CD14-positive monocyte (primary cell): ENCODE results near the gene GPC5. TPM values are rescaled to one million over a fixed set of nuclear protein-coding genes. Genes with fewer than 3 reads are reported as not detected.

Source experiments
- DNase-seq, 3 donors: peaks; one replicate each; pipeline ENCODE4 v3.0.0-alpha.2; 2011 to 2022
- H2AFZ ChIP-seq: 2 replicates; pipeline ENCODE4 v1.6.0; 2012; ENCODE audit warnings: mild to moderate bottlenecking, low read depth, low read length, inconsistent platforms; ENCODE audit not compliant: insufficient read depth, poor library complexity, severe bottlenecking
- H3K27ac ChIP-seq, 2 donors: 1 replicate in 1 of 2; 2 replicates in 1 of 2; pipeline ENCODE4 v1.5.1; 2012 to 2013; ENCODE audit warnings: low read length in 2 of 2, control low read depth in 1 of 2, inconsistent platforms in 1 of 2, low read depth in 1 of 2, mild to moderate bottlenecking in 1 of 2
- H3K27me3 ChIP-seq, 2 donors: one replicate each; pipeline versions ENCODE4 v1.6.0 to v1.6.1; 2011 to 2013; ENCODE audit warnings: low read length in 2 of 2; ENCODE audit not compliant: control insufficient read depth in 2 of 2, insufficient read depth in 2 of 2
- H3K36me3 ChIP-seq, 2 donors: replicated peaks in 1 of 2; 1 replicate in 1 of 2; 2 replicates in 1 of 2; pipeline versions ENCODE4 v1.5.1 to v1.6.1; 2012 to 2013; ENCODE audit warnings: low read length in 2 of 2, control low read depth in 1 of 2, inconsistent platforms in 1 of 2, mild to moderate bottlenecking in 1 of 2; ENCODE audit not compliant: insufficient read depth in 2 of 2, control insufficient read depth in 1 of 2
- H3K4me1 ChIP-seq, 2 donors: 1 replicate in 1 of 2; 2 replicates in 1 of 2; pipeline versions ENCODE4 v1.5.1 to v1.6.1; 2012 to 2013; ENCODE audit warnings: low read length in 2 of 2, control low read depth in 1 of 2, inconsistent platforms in 1 of 2, mild to moderate bottlenecking in 1 of 2, moderate library complexity in 1 of 2; ENCODE audit not compliant: insufficient read depth in 2 of 2, control insufficient read depth in 1 of 2
- H3K4me2 ChIP-seq: replicated peaks from 2 replicates; pipeline ENCODE3; 2012; ENCODE audit warnings: low read length, moderate library complexity, mild to moderate bottlenecking; ENCODE audit not compliant: poor library complexity, severe bottlenecking; ENCODE audit errors: extremely low read depth
- H3K4me3 ChIP-seq, 3 experiments: fragments of 200-600 bp in 1 of 3; sonication (generic) in 1 of 3; replicated peaks in 1 of 3; 1 replicate in 2 of 3; 2 replicates in 1 of 3; pipeline ENCODE4 v1.5.1; 2011 to 2013; ENCODE audit warnings: low read length in 3 of 3, mild to moderate bottlenecking in 3 of 3, control low read depth in 2 of 3, low read depth in 2 of 3, inconsistent platforms in 1 of 3, moderate library complexity in 1 of 3
- H3K79me2 ChIP-seq: 2 replicates; pipeline ENCODE4 v1.6.0; 2012; ENCODE audit warnings: mild to moderate bottlenecking, control low read depth, inconsistent platforms, low read length, moderate library complexity; ENCODE audit not compliant: insufficient read depth
- H3K9ac ChIP-seq: 2 replicates; pipeline ENCODE4 v1.6.0; 2017; ENCODE audit warnings: low read length, mild to moderate bottlenecking; ENCODE audit not compliant: insufficient read depth, poor library complexity, severe bottlenecking
- H3K9me3 ChIP-seq, 2 donors: replicated peaks in 1 of 2; 1 replicate in 1 of 2; 2 replicates in 1 of 2; pipeline versions ENCODE4 v1.5.1 to v1.6.1; 2012 to 2013; ENCODE audit warnings: low read length in 2 of 2, control low read depth in 1 of 2; ENCODE audit not compliant: control insufficient read depth in 1 of 2, insufficient read depth in 1 of 2
- H4K20me1 ChIP-seq: 2 replicates; pipeline ENCODE4 v1.6.0; 2012; ENCODE audit warnings: mild to moderate bottlenecking, low read length, control low read depth, moderate library complexity; ENCODE audit not compliant: insufficient read depth
- H3K27ac Mint-ChIP-seq, 7 donors: one replicate each; pipeline ENCODE4 v1.8.0; 2020; ENCODE audit warnings: mild to moderate bottlenecking in 7 of 7, mixed read lengths in 7 of 7, moderate library complexity in 6 of 7, inconsistent platforms in 2 of 7
- H3K27me3 Mint-ChIP-seq, 3 donors: one replicate each; pipeline ENCODE4 v1.8.0; 2021 to 2022; ENCODE audit warnings: low read depth in 3 of 3, mild to moderate bottlenecking in 3 of 3, mixed read lengths in 3 of 3, moderate library complexity in 3 of 3, inconsistent platforms in 1 of 3
- H3K36me3 Mint-ChIP-seq, 2 donors: one replicate each; pipeline ENCODE4 v1.8.0; 2020; ENCODE audit warnings: mixed read lengths in 2 of 2, inconsistent platforms in 1 of 2, mild to moderate bottlenecking in 1 of 2
- H3K4me1 Mint-ChIP-seq: one replicate; pipeline ENCODE4 v1.8.0; 2020; ENCODE audit warnings: mild to moderate bottlenecking, mixed read lengths
- H3K4me3 Mint-ChIP-seq, 2 donors: one replicate each; pipeline ENCODE4 v1.8.0; 2020; ENCODE audit warnings: mild to moderate bottlenecking in 2 of 2, mixed read lengths in 2 of 2, moderate library complexity in 1 of 2
- H3K9me3 Mint-ChIP-seq, 7 donors: one replicate each; pipeline ENCODE4 v1.8.0; 2020 to 2022; ENCODE audit warnings: mixed read lengths in 7 of 7, mild to moderate bottlenecking in 6 of 7, moderate library complexity in 6 of 7, inconsistent platforms in 2 of 7
- WGBS: methylation state at CpG from one replicate; pipeline ENCODE4 v1.1.5; 2013; ENCODE audit warnings: missing lambda C conversion rate; ENCODE audit not compliant: insufficient coverage; 5-methylcytosine and 5-hydroxymethylcytosine counted together
- intact Hi-C, 2 donors: fragments of 100-400 bp; cut with micrococcal nuclease; formaldehyde crosslinking; loops; one replicate each; pipeline versions ENCODE4 v1.15.0 to v1.15.1; 2023
- polyA plus RNA-seq, 3 donors: library from polyadenylated mRNA; depleted of rRNA in 1 of 3; unstranded in 2 of 3; stranded (reverse) in 1 of 3; fragments of 300-500 nt in 2 of 3; fragments of >200 nt in 1 of 3; fragmentation: Illumina TruSeq in 2 of 3; gene quantifications; 1 replicate in 2 of 3; 2 replicates in 1 of 3; pipeline ENCODE4 v1.2.3, GENCODE V29; 2012 to 2021
- TF ChIP-seq, protein P1 (sequence below): fragments of 200-600 bp; IDR thresholded peaks from one replicate; pipeline ENCODE4 v1.8.0; 2022; ENCODE audit warnings: antibody characterized with exemption, mild to moderate bottlenecking

Gene GPC5
- polyA plus RNA-seq, 3 donors = not detected

DNA sequence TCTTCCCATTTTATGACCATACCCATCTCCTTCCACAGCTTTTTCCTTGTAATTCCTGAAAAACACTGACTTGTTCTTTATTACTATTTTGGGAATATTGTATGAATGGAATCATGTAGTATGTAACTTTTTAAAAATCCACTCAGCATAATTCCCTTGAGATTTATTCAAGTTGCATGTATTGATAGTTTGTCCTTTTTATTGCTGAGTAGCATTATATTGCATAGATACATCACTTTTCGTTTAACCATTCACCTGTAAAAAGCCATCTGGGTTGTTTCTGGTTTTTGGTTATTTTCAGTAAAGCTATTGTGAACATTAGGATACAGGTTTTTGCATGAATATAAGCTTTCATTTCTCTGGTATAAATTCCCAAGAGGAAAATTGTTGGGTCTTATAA lies 115.4 kb downstream of the GPC5 start:
- H3K4me1 Mint-ChIP-seq = no peaks in the 10 kb centered on the region
- Histone ChIP-seq H3K27me3 (no peaks in the 10 kb centered on the region), H3K4me3 (no peak overlapping the region), H3K36me3 (no peaks in the 10 kb centered on the region), H3K27ac (no peak overlapping the region), H3K4me2 (no peak overlapping the region), H4K20me1 (no peaks in the 10 kb centered on the region), H3K79me2 (no peaks in the 10 kb centered on the region), H3K4me1 (no peaks in the 10 kb centered on the region), H3K9ac (no peak overlapping the region), H2AFZ (no peak overlapping the region), H3K9me3 (peaks cover 0 to 8% of the 10 kb centered on the region in 2 donors)
- H3K27ac Mint-ChIP-seq = no peak overlapping the region
- peaks cover 0 to 1% (median 0%) of the 10 kb centered on the region in 3 donors for H3K27me3 Mint-ChIP-seq
- WGBS = no CpG with 5 or more reads among the region's 1 CpG
- no peaks in the 10 kb centered on the region for H3K36me3 Mint-ChIP-seq
- H3K4me3 Mint-ChIP-seq = no peak overlapping the region
- intact Hi-C loops = no loop called here
- TF ChIP-seq, protein P1, sequence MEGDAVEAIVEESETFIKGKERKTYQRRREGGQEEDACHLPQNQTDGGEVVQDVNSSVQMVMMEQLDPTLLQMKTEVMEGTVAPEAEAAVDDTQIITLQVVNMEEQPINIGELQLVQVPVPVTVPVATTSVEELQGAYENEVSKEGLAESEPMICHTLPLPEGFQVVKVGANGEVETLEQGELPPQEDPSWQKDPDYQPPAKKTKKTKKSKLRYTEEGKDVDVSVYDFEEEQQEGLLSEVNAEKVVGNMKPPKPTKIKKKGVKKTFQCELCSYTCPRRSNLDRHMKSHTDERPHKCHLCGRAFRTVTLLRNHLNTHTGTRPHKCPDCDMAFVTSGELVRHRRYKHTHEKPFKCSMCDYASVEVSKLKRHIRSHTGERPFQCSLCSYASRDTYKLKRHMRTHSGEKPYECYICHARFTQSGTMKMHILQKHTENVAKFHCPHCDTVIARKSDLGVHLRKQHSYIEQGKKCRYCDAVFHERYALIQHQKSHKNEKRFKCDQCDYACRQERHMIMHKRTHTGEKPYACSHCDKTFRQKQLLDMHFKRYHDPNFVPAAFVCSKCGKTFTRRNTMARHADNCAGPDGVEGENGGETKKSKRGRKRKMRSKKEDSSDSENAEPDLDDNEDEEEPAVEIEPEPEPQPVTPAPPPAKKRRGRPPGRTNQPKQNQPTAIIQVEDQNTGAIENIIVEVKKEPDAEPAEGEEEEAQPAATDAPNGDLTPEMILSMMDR = no peak
- H3K9me3 Mint-ChIP-seq = peaks cover 6 to 20% (median 15%) of the 10 kb centered on the region in 7 donors
- no peak for DNase-seq

DNA sequence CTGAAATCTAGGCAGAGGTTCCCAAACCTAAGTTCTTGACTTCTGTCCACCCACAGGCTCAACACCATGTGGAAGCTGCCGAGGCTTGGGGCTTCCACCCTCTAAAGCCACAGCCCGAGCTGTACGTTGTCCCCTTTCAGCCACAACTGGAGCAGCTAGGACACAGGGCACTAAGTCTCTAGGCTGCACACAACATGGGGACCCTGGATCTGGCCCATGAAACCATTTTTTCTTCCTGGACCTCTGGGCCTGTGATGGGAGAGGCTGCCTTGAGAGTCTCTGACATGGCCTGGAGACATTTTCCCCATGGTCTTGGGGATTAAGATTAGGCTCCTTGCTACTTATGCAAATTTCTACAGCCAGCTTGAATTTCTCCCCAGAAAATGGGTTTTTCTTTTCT lies 118.4 kb downstream of the GPC5 start:
- Mint-ChIP-seq H3K27ac (no peak overlapping the region), H3K27me3 (peaks cover 0 to 1% (median 0%) of the 10 kb centered on the region in 3 donors), H3K9me3 (peaks cover 6 to 24% (median 17%) of the 10 kb centered on the region in 7 donors), H3K4me1 (no peaks in the 10 kb centered on the region), H3K36me3 (no peaks in the 10 kb centered on the region), H3K4me3 (no peak overlapping the region)
- H2AFZ ChIP-seq = no peak overlapping the region
- H3K36me3 ChIP-seq = no peaks in the 10 kb centered on the region
- TF ChIP-seq, protein P1 = no peak
- no peak for DNase-seq
- peaks cover 0 to 11% of the 10 kb centered on the region in 2 donors for H3K9me3 ChIP-seq
- H3K79me2 ChIP-seq = no peaks in the 10 kb centered on the region
- no peaks in the 10 kb centered on the region for H3K27me3 ChIP-seq
- H3K9ac ChIP-seq = no peak overlapping the region
- no peaks in the 10 kb centered on the region for H4K20me1 ChIP-seq
- WGBS = 96% methylated on average over 3 of the region's 3 CpGs
- H3K27ac ChIP-seq = no peak overlapping the region
- intact Hi-C loops = no loop called here
- H3K4me3 ChIP-seq = no peak overlapping the region
- no peaks in the 10 kb centered on the region for H3K4me1 ChIP-seq
- H3K4me2 ChIP-seq = no peak overlapping the region
